HG03025 (cell line): ENCODE measurements around the gene GPR179.
A peak's percentile ranks its signal among the peaks of the same experiment; 100 is the strongest.

Experiments used
- ATAC-seq: cut with Tn5 transposase; IDR thresholded peaks from one replicate; pipeline ENCODE4 v1.9.1; 2021; ENCODE audit warnings: mild to moderate bottlenecking, moderate library complexity; ENCODE audit not compliant: unreplicated experiment, low FRiP score

Gene GPR179

GRCh38 chr17:38343608-38344419, at the start of gene GPR179:
Gene GPR179 (minus strand): TSS chr17:38343956. CDS start chr17:38343789, 167 bp downstream.
- no peak for ATAC-seq

- ATAC-seq: no peak
These were observed 35.7 kb upstream of the GPR179 start for GRCh38 chr17:38379448-38379847.

- ATAC-seq: no peak
These were observed 25.5 kb upstream of the GPR179 start for GRCh38 chr17:38369124-38369886.

GRCh38 chr17:38364741-38365140, 21.0 kb upstream of the GPR179 start:
- no peak for ATAC-seq

- no peak for ATAC-seq
These were observed 19.3 kb upstream of the GPR179 start for GRCh38 chr17:38363016-38363415.

- no peak for ATAC-seq
These were observed 18.1 kb upstream of the GPR179 start for GRCh38 chr17:38361694-38362465.

GRCh38 chr17:38358586-38359513, 15.1 kb upstream of the GPR179 start:
- no peak for ATAC-seq

- ATAC-seq: no peak
These were observed 13.8 kb upstream of the GPR179 start for GRCh38 chr17:38357486-38358123.

- ATAC-seq: no peak
These were observed 11.5 kb upstream of the GPR179 start for GRCh38 chr17:38355251-38355650.

- ATAC-seq: no peak
These were observed 10.7 kb upstream of the GPR179 start for GRCh38 chr17:38354466-38354865.

GRCh38 chr17:38353668-38354067, 9.9 kb upstream of the GPR179 start:
- no peak for ATAC-seq

- ATAC-seq: no peak
These were observed 9.4 kb upstream of the GPR179 start for GRCh38 chr17:38353086-38353604.

GRCh38 chr17:38352245-38353085, 8.7 kb upstream of the GPR179 start:
- ATAC-seq: peak; percentile 15

- ATAC-seq: peak; percentile 89
These were observed 7.9 kb upstream of the GPR179 start, which contains the start of gene SOCS7 for GRCh38 chr17:38351412-38352222. Gene SOCS7 (plus strand): TSS chr17:38351844. CDS start chr17:38352053, 209 bp downstream.

GRCh38 chr17:38350035-38350434, 6.3 kb upstream of the GPR179 start:
- ATAC-seq: no peak

GRCh38 chr17:38349097-38349730, 5.5 kb upstream of the GPR179 start:
- ATAC-seq: no peak

GRCh38 chr17:38345743-38346142, 2.0 kb upstream of the GPR179 start:
- ATAC-seq: no peak
